H9 (cell line): ENCODE data around the gene RPS6KA1. TPM values are rescaled to one million over a fixed set of nuclear protein-coding genes. Genes with fewer than 3 reads are reported as not detected.

Source experiments
- DNase-seq: peaks from one replicate; pipeline ENCODE4 v3.0.0-alpha.2; 2017
- H2AFZ ChIP-seq: one replicate; pipeline ENCODE4 v1.6.1; 2013; ENCODE audit warnings: mild to moderate bottlenecking, low read length, control low read depth, moderate library complexity
- H2AK5ac ChIP-seq: 2 replicates; pipeline ENCODE4 v1.6.1; 2013; ENCODE audit warnings: low read length, control low read depth, mixed read lengths; ENCODE audit not compliant: insufficient read length
- H2BK120ac ChIP-seq: one replicate; pipeline ENCODE4 v1.6.1; 2013; ENCODE audit warnings: low read depth, mild to moderate bottlenecking, low read length, control low read depth, inconsistent platforms; ENCODE audit not compliant: poor library complexity, severe bottlenecking
- H2BK12ac ChIP-seq: 2 replicates; pipeline ENCODE4 v1.6.1; 2013; ENCODE audit warnings: low read length, control low read depth, mixed read lengths, low read depth; ENCODE audit not compliant: insufficient read length
- H2BK15ac ChIP-seq: 2 replicates; pipeline ENCODE4 v1.6.1; 2013; ENCODE audit warnings: low read depth, low read length, control low read depth
- H2BK20ac ChIP-seq: one replicate; pipeline ENCODE4 v1.6.1; 2013; ENCODE audit warnings: low read depth, mild to moderate bottlenecking, low read length, control low read depth, inconsistent platforms; ENCODE audit not compliant: poor library complexity, severe bottlenecking
- H2BK5ac ChIP-seq: 2 replicates; pipeline ENCODE4 v1.6.1; 2013; ENCODE audit warnings: low read length, control low read depth, mixed read lengths; ENCODE audit not compliant: insufficient read length
- H3K14ac ChIP-seq: 2 replicates; pipeline ENCODE4 v1.6.1; 2013; ENCODE audit warnings: low read length, control low read depth; ENCODE audit not compliant: insufficient read depth
- H3K18ac ChIP-seq: 2 replicates; pipeline ENCODE4 v1.6.1; 2013; ENCODE audit warnings: low read depth, mild to moderate bottlenecking, mixed read lengths, low read length, control low read depth; ENCODE audit not compliant: insufficient read length
- H3K23ac ChIP-seq: 2 replicates; pipeline ENCODE4 v1.6.1; 2013; ENCODE audit warnings: low read length, control low read depth, mixed read lengths, low read depth; ENCODE audit not compliant: insufficient read length
- H3K23me2 ChIP-seq: 2 replicates; pipeline ENCODE4 v1.6.1; 2013; ENCODE audit warnings: low read depth, mild to moderate bottlenecking, mixed read lengths, low read length, control low read depth; ENCODE audit not compliant: insufficient read length, poor library complexity, severe bottlenecking
- H3K27ac ChIP-seq: 2 replicates; pipeline ENCODE4 v1.5.1; 2013; ENCODE audit warnings: low read length, control low read depth, mixed read lengths, low read depth; ENCODE audit not compliant: insufficient read length
- H3K27me3 ChIP-seq: 2 replicates; pipeline ENCODE4 v1.6.1; 2013; ENCODE audit warnings: low read length, control low read depth, inconsistent platforms; ENCODE audit not compliant: insufficient read depth
- H3K4ac ChIP-seq: 2 replicates; pipeline ENCODE4 v1.6.1; 2013; ENCODE audit warnings: low read depth, mild to moderate bottlenecking, control low read depth, inconsistent platforms, low read length, moderate library complexity
- H3K4me1 ChIP-seq: 2 replicates; pipeline ENCODE4 v1.6.1; 2013; ENCODE audit warnings: low read length, control low read depth, inconsistent platforms; ENCODE audit not compliant: insufficient read depth
- H3K4me2 ChIP-seq: 2 replicates; pipeline ENCODE4 v1.6.1; 2013; ENCODE audit warnings: low read length, control low read depth, mixed read lengths; ENCODE audit not compliant: insufficient read length, insufficient read depth
- H3K56ac ChIP-seq: 2 replicates; pipeline ENCODE4 v1.6.1; 2013; ENCODE audit warnings: low read depth, mild to moderate bottlenecking, mixed read lengths, low read length, control low read depth; ENCODE audit not compliant: insufficient read length
- H3K79me1 ChIP-seq: 2 replicates; pipeline ENCODE4 v1.6.1; 2013; ENCODE audit warnings: low read depth, mild to moderate bottlenecking, moderate library complexity, low read length, control low read depth, inconsistent platforms; ENCODE audit not compliant: insufficient read depth, poor library complexity, severe bottlenecking
- H3K79me2 ChIP-seq: 2 replicates; pipeline ENCODE4 v1.6.1; 2013; ENCODE audit warnings: low read length, control low read depth, inconsistent platforms; ENCODE audit not compliant: insufficient read depth
- H3K9ac ChIP-seq: 2 replicates; pipeline ENCODE4 v1.6.1; 2013; ENCODE audit warnings: low read length, control low read depth, mixed read lengths; ENCODE audit not compliant: insufficient read length; ENCODE audit errors: extremely low read depth
- H3K9me3 ChIP-seq: one replicate; pipeline ENCODE4 v1.6.1; 2013; ENCODE audit warnings: low read depth, low read length, inconsistent platforms; ENCODE audit not compliant: control insufficient read depth
- H3T11ph ChIP-seq: one replicate; pipeline ENCODE4 v1.6.1; 2013; ENCODE audit warnings: mild to moderate bottlenecking, low read length, control low read depth, inconsistent platforms
- H4K20me1 ChIP-seq: one replicate; pipeline ENCODE4 v1.6.1; 2013; ENCODE audit not compliant: control insufficient read depth, insufficient read length, insufficient read depth
- H4K5ac ChIP-seq: 2 replicates; pipeline ENCODE4 v1.6.1; 2013; ENCODE audit warnings: low read depth, mild to moderate bottlenecking, mixed read lengths, low read length, control low read depth; ENCODE audit not compliant: insufficient read length
- H4K8ac ChIP-seq: replicated peaks from 2 replicates; pipeline ENCODE4 v1.6.1; 2013; ENCODE audit warnings: low read length, control low read depth, mixed read lengths, low read depth; ENCODE audit not compliant: insufficient read length
- H4K91ac ChIP-seq: 2 replicates; pipeline ENCODE4 v1.6.1; 2013; ENCODE audit warnings: low read depth, mild to moderate bottlenecking, moderate library complexity, mixed read lengths, low read length, control low read depth; ENCODE audit not compliant: insufficient read length
- H3K27ac Mint-ChIP-seq, 3 experiments: 2 replicates in 2 of 3; 3 replicates in 1 of 3; pipeline ENCODE4 v1.8.0; 2020 to 2021; ENCODE audit warnings: mixed read lengths in 3 of 3, mild to moderate bottlenecking in 1 of 3, moderate library complexity in 1 of 3
- H3K27me3 Mint-ChIP-seq: 2 replicates; pipeline ENCODE4 v1.8.0; 2021; ENCODE audit warnings: low read depth, mild to moderate bottlenecking, moderate library complexity, mixed read lengths
- H3K36me3 Mint-ChIP-seq, 3 experiments: 2 replicates in 2 of 3; 3 replicates in 1 of 3; pipeline ENCODE4 v1.8.0; 2020 to 2021; ENCODE audit warnings: low read depth in 3 of 3, mixed read lengths in 3 of 3; ENCODE audit not compliant: insufficient read depth in 1 of 3
- H3K4me1 Mint-ChIP-seq, 2 experiments: 2 replicates each; pipeline ENCODE4 v1.8.0; 2020; ENCODE audit warnings: mixed read lengths in 2 of 2
- H3K4me3 Mint-ChIP-seq, 2 experiments: 2 replicates in 1 of 2; 3 replicates in 1 of 2; pipeline ENCODE4 v1.8.0; 2020 to 2021; ENCODE audit warnings: mild to moderate bottlenecking in 2 of 2, mixed read lengths in 2 of 2, moderate library complexity in 1 of 2
- H3K9me3 Mint-ChIP-seq, 2 experiments: 2 replicates in 1 of 2; 3 replicates in 1 of 2; pipeline ENCODE4 v1.8.0; 2020; ENCODE audit warnings: mild to moderate bottlenecking in 2 of 2, mixed read lengths in 2 of 2, moderate library complexity in 1 of 2
- WGBS: extraction: QIAGEN DNeasy Blood & Tissue Kit; methylation state at CpG from one replicate; pipeline ENCODE4 v1.1.7; 2013; ENCODE audit warnings: missing lambda C conversion rate, low lambda C conversion rate, mixed read lengths; ENCODE audit not compliant: insufficient read length; ENCODE audit errors: extremely low coverage; 5-methylcytosine and 5-hydroxymethylcytosine counted together
- long read RNA-seq: library from polyadenylated mRNA; unstranded; transcript quantifications from one replicate; pipeline ENCODE4 v2.0.0, GENCODE V29; 2020
- total RNA-seq: library from RNA; stranded (reverse); gene quantifications from 2 replicates; pipeline ENCODE4 v1.2.1, GENCODE V29; 2021
- TF ChIP-seq, protein P1 (sequence below): fragments of 200-600 bp; sonication (generic); conservative IDR thresholded peaks from 3 replicates; pipeline ENCODE4 v1.8.0; 2021; ENCODE audit warnings: antibody characterized with exemption, mild to moderate bottlenecking

Gene RPS6KA1
- total RNA-seq, result 43.3 and 45.3 TPM in 2 replicates
- long read RNA-seq, transcript RPS6KA1-204 (22 exons, 3,186 nt), result major isoform, 12 of 32 reads
- long read RNA-seq, partial matches to known transcripts, result 16 of 32 reads
- long read RNA-seq, other reads (novel, unspliced or antisense), result 3 of 32 reads

DNA sequence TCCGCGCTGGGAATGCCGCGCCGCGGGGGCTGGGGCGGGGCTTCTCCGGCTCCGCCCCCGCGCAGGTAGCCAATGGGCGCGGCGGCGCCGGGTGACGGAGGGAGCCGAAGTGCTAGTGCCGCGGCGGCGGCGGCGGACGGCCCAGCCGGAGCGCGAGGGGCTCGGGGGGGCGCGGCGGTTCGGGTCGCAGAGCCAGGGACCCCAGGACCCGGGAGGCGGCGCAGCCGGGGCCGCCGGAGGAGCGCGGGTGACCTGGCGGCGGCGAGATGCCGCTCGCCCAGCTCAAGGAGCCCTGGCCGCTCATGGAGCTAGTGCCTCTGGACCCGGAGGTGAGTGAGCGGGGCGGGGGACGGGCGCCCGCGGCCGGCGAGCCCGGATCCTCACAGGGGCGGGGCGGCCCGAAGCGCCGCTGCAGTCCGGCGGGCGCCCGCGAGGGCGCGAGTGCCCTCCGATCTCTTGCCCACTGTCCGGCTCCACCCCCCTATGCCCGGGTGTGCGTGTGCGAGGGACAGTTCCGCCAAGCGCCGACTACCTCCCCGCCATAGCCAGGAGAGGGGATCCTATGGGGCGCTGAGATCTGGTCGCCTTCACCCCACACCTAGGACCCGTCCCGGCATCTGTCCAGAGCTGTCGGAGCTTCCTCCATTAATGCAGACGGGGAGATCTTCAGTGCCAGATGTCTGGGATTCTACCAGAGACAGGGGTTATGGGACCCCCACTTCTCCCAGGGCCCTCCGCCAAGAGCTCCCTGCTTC lies at the start of gene RPS6KA1:
TSS of gene RPS6KA1 (plus strand) at position 107 of the 755 bp plus-strand sequence. CDS start at position 267, 160 bp downstream.
- DNase-seq, result peak; percentile 82
- Histone ChIP-seq H3K18ac (no peak within 1 kb of the TSS), H3K27me3 (no peaks in the 10 kb centered on the region), H3K56ac (no peak within 1 kb of the TSS), H3K4ac (no peak within 1 kb of the TSS), H2BK120ac (no peak within 1 kb of the TSS), H3K14ac (peak within 1 kb of the TSS; percentile 8), H3K23me2 (peaks cover 17% of the 10 kb centered on the region), H2BK20ac (no peak within 1 kb of the TSS), H3K79me1 (peaks cover 4% of the 10 kb centered on the region), H4K20me1 (no peaks in the 10 kb centered on the region), H2BK12ac (no peak within 1 kb of the TSS), H3K9ac (peak within 1 kb of the TSS; percentile 34), H2AFZ (peak within 1 kb of the TSS; percentile 58), H4K8ac (no peak within 1 kb of the TSS), H3K4me2 (peak within 1 kb of the TSS; percentile 76), H4K91ac (no peak within 1 kb of the TSS), H2BK5ac (no peak within 1 kb of the TSS), H3K4me1 (peaks cover 4% of the 10 kb centered on the region; the same call in 1 of the 2 replicates), H2AK5ac (no peak within 1 kb of the TSS), H2BK15ac (peak within 1 kb of the TSS; percentile 1; the same call in 1 of the 2 replicates), H4K5ac (no peak within 1 kb of the TSS), H3K23ac (no peak within 1 kb of the TSS), H3K27ac (no peak within 1 kb of the TSS), H3T11ph (no peak within 1 kb of the TSS), H3K9me3 (no peaks in the 10 kb centered on the region), H3K79me2 (no peaks in the 10 kb centered on the region; the same call in 1 of the 2 replicates)
- H3K27ac Mint-ChIP-seq, result peak within 1 kb of the TSS; percentile 31 to 86 (median 63); a peak in 5 of 7 replicates
- H3K36me3 Mint-ChIP-seq, result no peaks in the 10 kb centered on the region; a peak in 1 of 7 replicates
- peak within 1 kb of the TSS; percentile 81 to 93 for H3K4me3 Mint-ChIP-seq
- H3K9me3 Mint-ChIP-seq, result no peaks in the 10 kb centered on the region
- WGBS, result no CpG with 5 or more reads among the region's 86 CpGs
- TF ChIP-seq, protein P1, sequence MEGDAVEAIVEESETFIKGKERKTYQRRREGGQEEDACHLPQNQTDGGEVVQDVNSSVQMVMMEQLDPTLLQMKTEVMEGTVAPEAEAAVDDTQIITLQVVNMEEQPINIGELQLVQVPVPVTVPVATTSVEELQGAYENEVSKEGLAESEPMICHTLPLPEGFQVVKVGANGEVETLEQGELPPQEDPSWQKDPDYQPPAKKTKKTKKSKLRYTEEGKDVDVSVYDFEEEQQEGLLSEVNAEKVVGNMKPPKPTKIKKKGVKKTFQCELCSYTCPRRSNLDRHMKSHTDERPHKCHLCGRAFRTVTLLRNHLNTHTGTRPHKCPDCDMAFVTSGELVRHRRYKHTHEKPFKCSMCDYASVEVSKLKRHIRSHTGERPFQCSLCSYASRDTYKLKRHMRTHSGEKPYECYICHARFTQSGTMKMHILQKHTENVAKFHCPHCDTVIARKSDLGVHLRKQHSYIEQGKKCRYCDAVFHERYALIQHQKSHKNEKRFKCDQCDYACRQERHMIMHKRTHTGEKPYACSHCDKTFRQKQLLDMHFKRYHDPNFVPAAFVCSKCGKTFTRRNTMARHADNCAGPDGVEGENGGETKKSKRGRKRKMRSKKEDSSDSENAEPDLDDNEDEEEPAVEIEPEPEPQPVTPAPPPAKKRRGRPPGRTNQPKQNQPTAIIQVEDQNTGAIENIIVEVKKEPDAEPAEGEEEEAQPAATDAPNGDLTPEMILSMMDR, result no peak
- H3K27me3 Mint-ChIP-seq, result peaks cover 6% of the 10 kb centered on the region
- H3K4me1 Mint-ChIP-seq, result peaks cover 27 to 28% of the 10 kb centered on the region in 2 experiments
